Nephron progenitor cell (in vitro differentiated cells): ENCODE measurements around the gene CDC14B.

Experiments
- DNase-seq: peaks from one replicate; pipeline ENCODE4 v3.0.0; 2021
- H3K27ac Mint-ChIP-seq: 2 replicates; pipeline ENCODE4 v1.8.0; 2021; ENCODE audit warnings: mild to moderate bottlenecking, moderate library complexity, mixed read lengths
- H3K27me3 Mint-ChIP-seq: 2 replicates; pipeline ENCODE4 v1.8.0; 2021; ENCODE audit warnings: mild to moderate bottlenecking, low read depth, mixed read lengths; ENCODE audit not compliant: poor library complexity
- H3K36me3 Mint-ChIP-seq: 2 replicates; pipeline ENCODE4 v1.8.0; 2021; ENCODE audit warnings: low read depth, mixed read lengths
- H3K4me1 Mint-ChIP-seq: 2 replicates; pipeline ENCODE4 v1.8.0; 2021; ENCODE audit warnings: mixed read lengths
- H3K4me3 Mint-ChIP-seq: 2 replicates; pipeline ENCODE4 v1.8.0; 2021; ENCODE audit warnings: mild to moderate bottlenecking, moderate library complexity, mixed read lengths
- H3K9me3 Mint-ChIP-seq: 2 replicates; pipeline ENCODE4 v1.8.0; 2021; ENCODE audit warnings: mild to moderate bottlenecking, moderate library complexity, mixed read lengths
- TF ChIP-seq, protein P1 (sequence below): fragments of 200-600 bp; sonication (generic); IDR thresholded peaks from 2 replicates; pipeline ENCODE4 v1.5.0; 2021; ENCODE audit warnings: antibody characterized with exemption

CDC14B gene

DNA sequence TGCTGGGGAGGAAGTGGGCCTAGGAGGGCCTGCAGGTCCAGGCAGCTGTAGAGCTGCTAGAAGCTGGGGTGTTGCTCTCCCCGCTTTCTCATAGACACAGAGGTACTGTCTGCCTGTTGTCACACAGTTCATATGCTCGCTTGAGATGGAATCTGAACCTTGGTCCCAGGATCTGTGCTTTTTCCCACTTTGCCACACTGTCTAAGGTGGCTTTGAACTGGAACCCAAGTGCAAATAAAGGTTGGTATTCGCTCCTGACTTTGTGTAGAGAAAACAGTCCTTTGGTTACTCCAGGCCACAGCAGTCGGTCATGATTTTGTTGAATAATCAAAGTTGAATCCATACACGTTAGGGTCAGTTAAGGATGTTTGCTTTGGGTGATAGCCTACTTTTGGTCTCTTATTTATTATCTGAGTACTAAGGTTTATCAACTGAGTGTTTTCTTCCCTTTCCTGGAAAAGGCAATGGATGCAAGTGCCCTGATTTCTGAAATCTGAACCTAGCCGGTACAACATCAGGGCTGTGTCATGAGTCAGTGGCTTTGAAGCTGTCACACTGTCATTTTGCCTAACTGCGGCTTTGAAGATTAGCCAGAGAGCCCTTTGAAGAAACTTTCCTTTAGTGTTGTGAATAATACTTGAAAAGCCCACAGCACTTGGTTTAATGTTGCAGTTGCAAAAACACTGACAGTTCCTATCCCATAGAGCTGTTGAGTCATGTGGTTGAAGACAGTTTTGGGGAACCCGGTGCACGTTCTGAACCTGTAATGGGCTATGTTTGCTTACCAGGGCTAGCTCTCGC lies 128.4 kb downstream of the CDC14B start:
- H3K4me1 Mint-ChIP-seq, result peaks cover 43% of the 10 kb centered on the region
- H3K27ac Mint-ChIP-seq, result peak overlapping the region; percentile 80
- DNase-seq, result no peak
- TF ChIP-seq, protein P1, sequence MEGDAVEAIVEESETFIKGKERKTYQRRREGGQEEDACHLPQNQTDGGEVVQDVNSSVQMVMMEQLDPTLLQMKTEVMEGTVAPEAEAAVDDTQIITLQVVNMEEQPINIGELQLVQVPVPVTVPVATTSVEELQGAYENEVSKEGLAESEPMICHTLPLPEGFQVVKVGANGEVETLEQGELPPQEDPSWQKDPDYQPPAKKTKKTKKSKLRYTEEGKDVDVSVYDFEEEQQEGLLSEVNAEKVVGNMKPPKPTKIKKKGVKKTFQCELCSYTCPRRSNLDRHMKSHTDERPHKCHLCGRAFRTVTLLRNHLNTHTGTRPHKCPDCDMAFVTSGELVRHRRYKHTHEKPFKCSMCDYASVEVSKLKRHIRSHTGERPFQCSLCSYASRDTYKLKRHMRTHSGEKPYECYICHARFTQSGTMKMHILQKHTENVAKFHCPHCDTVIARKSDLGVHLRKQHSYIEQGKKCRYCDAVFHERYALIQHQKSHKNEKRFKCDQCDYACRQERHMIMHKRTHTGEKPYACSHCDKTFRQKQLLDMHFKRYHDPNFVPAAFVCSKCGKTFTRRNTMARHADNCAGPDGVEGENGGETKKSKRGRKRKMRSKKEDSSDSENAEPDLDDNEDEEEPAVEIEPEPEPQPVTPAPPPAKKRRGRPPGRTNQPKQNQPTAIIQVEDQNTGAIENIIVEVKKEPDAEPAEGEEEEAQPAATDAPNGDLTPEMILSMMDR, result no peak
- peaks cover 5% of the 10 kb centered on the region for H3K27me3 Mint-ChIP-seq
- H3K36me3 Mint-ChIP-seq, result peaks cover 35% of the 10 kb centered on the region
- H3K4me3 Mint-ChIP-seq, result no peak overlapping the region
- H3K9me3 Mint-ChIP-seq, result no peaks in the 10 kb centered on the region

GRCh38 chr9:96490534-96491078 lies 129.0 kb downstream of the CDC14B start:
- H3K27me3 Mint-ChIP-seq, result peaks cover 5% of the 10 kb centered on the region
- DNase-seq, result no peak
- H3K36me3 Mint-ChIP-seq, result peaks cover 35% of the 10 kb centered on the region
- H3K27ac Mint-ChIP-seq, result peak overlapping the region; percentile 91
- H3K4me3 Mint-ChIP-seq, result no peak overlapping the region
- TF ChIP-seq, protein P1, result no peak
- no peaks in the 10 kb centered on the region for H3K9me3 Mint-ChIP-seq
- H3K4me1 Mint-ChIP-seq, result peaks cover 42% of the 10 kb centered on the region

DNA sequence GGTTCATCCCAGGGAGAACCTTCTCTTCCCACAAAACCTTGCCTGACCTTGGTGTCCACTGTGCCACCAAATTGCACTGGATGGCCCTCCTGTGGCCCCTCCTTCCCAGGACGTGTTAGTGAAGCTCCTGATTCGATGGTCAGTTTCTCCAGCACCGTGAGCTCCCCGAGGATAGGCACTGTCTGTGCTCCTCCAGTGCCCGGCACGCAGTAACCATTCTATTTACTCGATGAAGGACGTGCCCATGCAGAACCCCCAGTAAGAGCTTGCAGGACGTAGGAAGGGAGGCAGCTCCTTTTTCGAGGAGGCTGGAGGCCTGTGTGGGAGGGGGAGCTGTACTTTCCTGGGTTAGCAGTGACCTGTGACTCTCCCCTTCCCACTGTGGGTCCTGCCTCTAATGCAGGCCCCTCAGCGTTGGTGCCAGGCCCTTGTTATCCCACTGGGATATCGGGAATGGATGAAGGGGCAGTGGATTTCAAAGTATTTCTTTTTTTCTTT lies 130.1 kb downstream of the CDC14B start:
- no peak for DNase-seq
- Mint-ChIP-seq H3K9me3 (no peaks in the 10 kb centered on the region), H3K4me1 (peaks cover 38% of the 10 kb centered on the region), H3K36me3 (peaks cover 41% of the 10 kb centered on the region), H3K27me3 (peaks cover 5% of the 10 kb centered on the region), H3K4me3 (no peak overlapping the region), H3K27ac (peak overlapping the region; percentile 91)
- TF ChIP-seq, protein P1, result no peak

GRCh38 chr9:96487949-96488348 lies 131.7 kb downstream of the CDC14B start:
- Mint-ChIP-seq H3K27ac (peak overlapping the region; percentile 20), H3K4me1 (peaks cover 27% of the 10 kb centered on the region), H3K4me3 (no peak overlapping the region), H3K36me3 (peaks cover 56% of the 10 kb centered on the region), H3K9me3 (no peaks in the 10 kb centered on the region), H3K27me3 (peaks cover 5% of the 10 kb centered on the region)
- TF ChIP-seq, protein P1, result no peak
- no peak for DNase-seq

DNA sequence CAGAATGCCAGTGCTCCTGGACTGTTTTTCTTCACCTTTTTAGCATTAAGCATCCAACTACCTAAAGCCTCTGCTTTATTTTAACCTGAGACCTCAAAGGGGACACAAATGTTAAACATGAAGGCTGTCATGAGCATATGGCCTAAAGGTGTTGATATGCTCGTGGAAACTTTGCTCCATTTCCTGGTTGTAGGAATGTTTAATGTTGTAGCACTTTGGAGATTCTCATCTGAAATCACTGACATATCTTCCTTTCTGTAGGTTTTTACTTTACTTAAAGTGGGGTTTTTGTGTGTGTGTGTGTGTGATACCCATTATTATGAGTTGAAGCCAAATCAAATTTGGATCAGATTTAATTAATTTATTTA lies 132.6 kb downstream of the CDC14B start:
- Mint-ChIP-seq H3K27ac (no peak overlapping the region), H3K36me3 (peaks cover 66% of the 10 kb centered on the region), H3K4me3 (no peak overlapping the region)

More for the DNA sequence above, 132.6 kb downstream of the CDC14B start:
- H3K4me1 Mint-ChIP-seq, result peaks cover 27% of the 10 kb centered on the region
- H3K27me3 Mint-ChIP-seq, result peaks cover 5% of the 10 kb centered on the region
- DNase-seq, result no peak
- TF ChIP-seq, protein P1, result no peak
- no peaks in the 10 kb centered on the region for H3K9me3 Mint-ChIP-seq
